Lower leg skin (tissue), 3 donors: Measurements from ENCODE around the gene TBC1D3B.

ENCODE experiments used
- CTCF ChIP-seq, 3 donors: fragments of 450-650 bp; IDR thresholded peaks; one replicate each; pipeline ENCODE4 v1.5.1; 2016; ENCODE audit warnings: antibody characterized with exemption in 3 of 3, mild to moderate bottlenecking in 3 of 3, moderate library complexity in 2 of 3
- POLR2A ChIP-seq, 2 donors: fragments of 450-650 bp; IDR thresholded peaks; one replicate each; pipeline ENCODE4 v1.6.1; 2016 to 2017; ENCODE audit warnings: antibody characterized with exemption in 2 of 2, mild to moderate bottlenecking in 1 of 2, moderate library complexity in 1 of 2

GRCh38 chr17:36144981-36145729 is 31.3 kb downstream of the TBC1D3B start:
- no peak for TF ChIP-seq POLR2A (IDR thresholded peaks at IDR 0.05)
- no peak for TF ChIP-seq CTCF (IDR thresholded peaks at IDR 0.05)
